22Rv1 (cell line): ENCODE data around the gene GSDMA.

Experiments
- ZFX ChIP-seq: fragments of 450-650 bp; IDR thresholded peaks from 2 replicates; pipeline ENCODE4 v1.6.1; 2017; ENCODE audit warnings: antibody characterized with exemption, borderline replicate concordance
- TF ChIP-seq, protein P1 (sequence below): fragments of 450-650 bp; IDR thresholded peaks from 2 replicates; pipeline ENCODE4 v1.5.1; 2017; ENCODE audit warnings: mild to moderate bottlenecking

- TF ChIP-seq, protein P1, sequence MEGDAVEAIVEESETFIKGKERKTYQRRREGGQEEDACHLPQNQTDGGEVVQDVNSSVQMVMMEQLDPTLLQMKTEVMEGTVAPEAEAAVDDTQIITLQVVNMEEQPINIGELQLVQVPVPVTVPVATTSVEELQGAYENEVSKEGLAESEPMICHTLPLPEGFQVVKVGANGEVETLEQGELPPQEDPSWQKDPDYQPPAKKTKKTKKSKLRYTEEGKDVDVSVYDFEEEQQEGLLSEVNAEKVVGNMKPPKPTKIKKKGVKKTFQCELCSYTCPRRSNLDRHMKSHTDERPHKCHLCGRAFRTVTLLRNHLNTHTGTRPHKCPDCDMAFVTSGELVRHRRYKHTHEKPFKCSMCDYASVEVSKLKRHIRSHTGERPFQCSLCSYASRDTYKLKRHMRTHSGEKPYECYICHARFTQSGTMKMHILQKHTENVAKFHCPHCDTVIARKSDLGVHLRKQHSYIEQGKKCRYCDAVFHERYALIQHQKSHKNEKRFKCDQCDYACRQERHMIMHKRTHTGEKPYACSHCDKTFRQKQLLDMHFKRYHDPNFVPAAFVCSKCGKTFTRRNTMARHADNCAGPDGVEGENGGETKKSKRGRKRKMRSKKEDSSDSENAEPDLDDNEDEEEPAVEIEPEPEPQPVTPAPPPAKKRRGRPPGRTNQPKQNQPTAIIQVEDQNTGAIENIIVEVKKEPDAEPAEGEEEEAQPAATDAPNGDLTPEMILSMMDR: no peak
- TF ChIP-seq ZFX: no peak
These were observed 37.3 kb upstream of the GSDMA start for GRCh38 chr17:39925282-39926134.
